ENCODE data around the gene CBX5.

DNA sequence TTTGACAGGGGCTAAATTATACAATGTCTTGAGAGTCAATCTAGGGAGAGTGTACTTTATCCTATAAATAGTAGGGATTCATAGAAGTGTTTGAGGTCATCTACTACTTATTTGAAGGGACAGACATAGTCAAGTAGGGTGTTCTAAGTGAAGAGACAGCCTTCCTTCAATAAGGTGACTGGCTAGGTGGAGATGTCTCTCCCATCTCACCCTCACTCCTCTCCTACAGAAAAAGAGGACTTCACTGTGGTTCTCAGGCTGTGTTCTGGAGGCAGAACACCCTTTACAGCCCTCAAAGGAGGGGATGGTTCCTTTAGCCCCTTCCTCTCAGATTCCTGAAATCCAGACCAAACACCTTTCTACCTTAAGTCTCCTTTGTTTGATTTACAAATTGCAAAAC, 23.7 kb upstream of the CBX5 start:
- no peak for TF ChIP-seq CTCF (IDR thresholded peaks at IDR 0.05)
- TF ChIP-seq POLR2A (IDR thresholded peaks at IDR 0.05): no peak
- no peak for TF ChIP-seq EP300 (IDR thresholded peaks at IDR 0.05)

Data from sigmoid colon (tissue), 4 donors.